Measurements from ENCODE around the gene CUL7.

Gene CUL7

DNA sequence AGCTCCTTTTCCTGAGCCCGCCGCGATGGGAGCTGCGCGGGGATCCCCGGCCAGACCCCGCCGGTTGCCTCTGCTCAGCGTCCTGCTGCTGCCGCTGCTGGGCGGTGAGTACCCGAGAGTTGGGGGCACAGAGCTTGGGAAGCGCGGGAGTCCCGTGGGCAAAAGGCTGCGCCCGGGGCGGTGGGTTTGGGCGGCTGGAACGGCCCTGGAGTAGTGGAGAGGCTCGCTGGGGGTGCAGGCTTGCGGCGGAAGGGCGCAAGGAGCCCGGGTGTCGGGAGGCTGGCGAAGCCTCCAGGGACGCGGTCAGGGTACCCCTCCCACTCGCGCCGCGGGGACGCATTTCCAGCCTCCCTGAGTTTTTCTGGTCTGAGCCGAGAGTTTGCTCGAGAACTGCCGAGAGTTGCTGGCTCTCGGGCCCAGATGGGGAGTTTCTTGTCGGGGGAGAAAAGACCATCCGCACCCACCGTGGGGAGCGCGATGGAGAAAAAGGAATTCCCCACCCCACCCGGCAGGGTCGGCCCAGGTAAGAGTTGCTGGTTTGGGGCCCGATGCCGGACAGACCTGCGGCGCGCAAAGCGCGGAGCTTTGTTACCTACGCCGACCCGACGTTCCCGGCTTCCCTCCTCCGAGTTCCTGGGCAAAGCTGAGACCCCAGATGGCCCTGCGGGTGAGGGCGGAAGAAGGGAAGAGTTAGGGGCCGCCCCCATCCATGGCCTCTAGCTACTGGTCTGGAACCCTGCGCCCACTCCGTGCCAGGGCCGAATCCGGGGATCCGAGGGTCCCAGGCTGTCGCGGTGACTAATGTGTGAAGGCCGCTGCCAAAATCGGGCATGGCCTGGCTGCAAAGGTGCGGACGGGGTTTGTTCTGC lies 23.0 kb upstream of the CUL7 start:
- DNase-seq: no peak

DNA sequence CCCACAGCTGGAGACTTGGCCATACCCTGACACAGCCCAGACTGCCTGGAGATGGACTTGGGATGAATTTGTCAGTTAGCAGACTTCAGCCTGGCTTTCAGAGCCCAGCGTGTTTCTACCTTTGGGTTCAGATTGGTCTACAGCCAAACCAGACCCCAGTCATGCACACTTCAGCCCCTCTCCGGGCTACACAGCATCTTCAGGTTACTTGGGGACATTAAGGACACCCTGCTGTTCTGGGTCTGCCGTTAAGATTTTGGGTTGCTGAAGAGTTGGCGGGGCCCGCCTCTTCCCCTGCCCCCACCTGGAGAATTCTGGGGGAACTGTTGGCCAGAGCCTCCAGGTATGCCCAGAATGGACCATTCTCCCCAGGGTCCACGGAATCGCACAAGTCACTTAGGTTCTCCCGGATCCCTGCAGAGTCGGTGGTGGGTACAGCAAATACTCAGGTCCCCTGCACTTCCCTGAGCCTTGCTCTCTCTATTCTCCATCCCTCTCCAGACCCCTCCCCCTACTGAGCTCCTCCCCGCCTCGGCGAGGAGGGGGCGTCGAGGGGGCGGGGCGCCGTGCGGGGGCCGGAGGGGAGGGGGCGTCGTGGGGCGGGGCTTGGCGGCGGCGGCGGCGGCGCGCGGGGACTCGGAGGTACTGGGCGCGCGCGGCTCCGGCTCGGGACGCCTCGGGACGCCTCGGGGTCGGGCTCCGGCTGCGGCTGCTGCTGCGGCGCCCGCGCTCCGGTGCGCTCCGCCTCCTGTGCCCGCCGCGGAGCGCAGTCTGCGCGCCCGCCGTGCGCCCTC lies 22.2 kb upstream of the CUL7 start, which contains the start of gene PTK7:
PTK7 (plus strand) TSS at position 645 of the 794 bp plus-strand sequence. CDS start 175 bp downstream, outside the sequence.
- DNase-seq: peak; percentile 79

- DNase-seq: no peak
Observed at GRCh38 chr6:43074847-43075669, 21.4 kb upstream of the CUL7 start.

GRCh38 chr6:43070028-43070632 lies 16.5 kb upstream of the CUL7 start:
- peak; percentile 26 for DNase-seq

GRCh38 chr6:43062818-43063217 lies 9.2 kb upstream of the CUL7 start:
- no peak for DNase-seq

GRCh38 chr6:43061861-43062260 lies 8.2 kb upstream of the CUL7 start:
- DNase-seq: no peak

- DNase-seq: no peak
Observed at GRCh38 chr6:43060755-43061633, 7.3 kb upstream of the CUL7 start.

GRCh38 chr6:43060034-43060754 lies 6.5 kb upstream of the CUL7 start:
- no peak for DNase-seq

- peak; percentile 98 for DNase-seq
Observed at GRCh38 chr6:43059168-43060033, 5.8 kb upstream of the CUL7 start, which contains the start of the genes KLC4 and MRPL2. Gene KLC4, plus strand, starts transcription at chr6:43059631. Its CDS starts 1,705 bp downstream, at chr6:43061336. Gene MRPL2, minus strand, starts transcription at chr6:43059434. Its CDS starts 53 bp downstream, at chr6:43059381.

- no peak for DNase-seq
Observed at GRCh38 chr6:43058531-43058930, 4.9 kb upstream of the CUL7 start.

GRCh38 chr6:43055966-43056365 lies 2.3 kb upstream of the CUL7 start:
- DNase-seq: no peak

GRCh38 chr6:43054206-43054943 lies 724 bp upstream of the CUL7 start:
- DNase-seq: no peak

DNA sequence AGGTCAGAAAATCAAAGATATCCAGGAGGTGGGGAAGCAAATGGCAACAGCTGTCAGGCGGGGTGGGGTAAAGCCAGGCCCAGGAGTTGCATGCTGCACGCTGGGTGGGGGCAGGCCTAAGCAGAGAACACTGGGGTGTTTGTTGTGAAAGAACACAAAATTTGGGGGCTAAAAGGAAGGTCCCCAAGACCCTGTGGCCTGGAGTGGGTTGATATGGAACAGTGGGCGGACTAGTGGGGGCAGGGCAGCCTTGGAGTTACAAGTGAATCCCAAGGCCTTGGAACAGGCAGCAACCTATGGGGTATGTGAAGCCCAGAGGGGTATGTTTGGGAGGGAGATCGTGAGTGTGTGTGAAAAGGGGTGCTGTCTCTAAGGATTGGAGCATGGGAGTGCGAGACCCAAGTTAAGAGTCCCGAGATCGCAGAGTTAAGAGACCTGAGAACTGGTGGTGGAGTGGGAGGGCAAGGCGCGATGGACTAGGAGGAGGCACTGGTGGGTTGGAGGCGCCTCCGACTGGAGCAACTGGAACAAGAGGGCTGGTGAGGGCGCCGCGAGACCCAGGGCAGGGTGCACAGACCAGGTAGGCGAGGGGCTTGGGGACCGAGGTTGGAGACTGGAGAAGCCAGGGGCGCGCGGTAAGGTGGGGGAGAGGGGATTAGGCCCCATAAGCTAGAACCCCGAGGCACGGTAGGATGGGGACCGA lies 658 bp downstream of the CUL7 start:
- no peak for DNase-seq

GRCh38 chr6:43052225-43052841 lies 1.3 kb downstream of the CUL7 start:
- DNase-seq: no peak

DNA sequence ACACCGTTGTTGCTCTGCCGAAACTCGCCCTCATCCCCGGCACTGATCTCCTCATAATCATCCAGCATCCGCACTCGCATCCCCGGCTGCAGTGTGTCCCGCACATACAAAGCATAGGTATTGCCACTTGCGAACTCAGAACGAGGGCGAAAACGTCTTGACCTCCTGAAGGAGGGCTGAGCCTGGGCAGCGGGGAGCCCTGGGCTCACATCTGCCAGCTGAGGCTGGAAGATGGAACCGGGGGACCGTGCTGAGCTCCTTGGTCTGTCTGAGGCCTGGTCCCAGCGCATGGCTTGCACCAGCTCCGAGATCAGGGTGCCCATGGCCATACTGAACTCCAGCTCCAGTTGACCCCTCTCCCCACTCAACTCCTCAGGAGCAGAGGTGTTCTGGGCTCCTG lies 2.7 kb downstream of the CUL7 start:
- no peak for DNase-seq

DNA sequence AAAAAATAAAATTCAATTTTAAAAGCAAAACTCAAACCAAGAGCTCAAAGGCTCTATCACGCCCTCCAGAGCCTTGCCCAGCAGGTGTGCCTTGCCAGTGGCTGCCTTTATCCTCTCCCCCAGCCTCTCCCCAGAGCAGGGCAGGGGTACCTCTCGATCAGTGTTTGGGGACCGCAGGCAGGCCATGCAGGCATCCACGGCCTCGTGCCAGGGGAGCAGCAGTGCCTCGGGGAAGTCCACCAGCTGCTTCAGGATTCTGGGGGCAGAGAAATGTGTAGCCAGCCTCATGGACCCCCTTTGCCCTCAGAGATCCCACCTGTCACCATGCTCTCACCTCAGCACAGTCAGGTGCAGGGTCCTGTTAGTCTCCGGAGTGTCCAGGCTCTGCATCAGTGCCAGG lies 5.7 kb downstream of the CUL7 start:
- no peak for DNase-seq

DNA sequence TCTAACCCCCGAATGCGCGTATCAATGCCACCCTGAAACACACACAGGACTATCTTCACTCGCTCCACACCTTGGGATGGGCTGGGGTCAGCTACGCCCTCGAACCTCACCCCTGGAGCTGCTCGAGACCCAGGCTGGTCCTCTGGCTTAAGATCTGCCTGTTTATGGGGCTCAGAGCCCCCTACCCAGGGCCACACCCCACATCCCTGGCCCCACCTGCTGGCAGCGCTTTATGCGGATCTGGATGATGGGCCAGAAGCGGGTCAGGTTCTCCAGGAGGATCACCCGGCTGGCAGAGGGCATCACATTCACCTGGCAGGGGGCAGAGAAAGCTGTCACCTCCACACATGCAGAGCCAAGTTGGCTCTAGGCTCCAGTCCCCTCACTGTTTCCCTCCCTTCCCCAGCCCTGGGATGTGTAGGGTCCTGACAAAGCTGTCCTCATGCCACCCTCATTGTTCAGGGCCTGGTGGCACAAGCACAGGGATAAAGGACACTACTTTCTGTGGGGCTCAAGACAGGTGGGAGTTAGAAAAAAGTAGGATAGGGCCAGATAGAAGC lies 8.2 kb downstream of the CUL7 start:
- DNase-seq: no peak

Measured in GDM1 (cell line).